Hepatocyte (in vitro differentiated cells): ENCODE measurements around the gene COL13A1. TPM values are rescaled to one million over a fixed set of nuclear protein-coding genes. Genes with fewer than 3 reads are reported as not detected.

Source experiments
- DNase-seq: peaks from one replicate; pipeline ENCODE4 v3.0.0-alpha.2; 2016; ENCODE audit warnings: low spot score
- H2AFZ ChIP-seq: fragments of 200-600 bp; sonication (generic); 2 replicates; pipeline ENCODE4 v1.6.0; 2016; ENCODE audit warnings: antibody characterized with exemption, mild to moderate bottlenecking
- H3K27ac ChIP-seq: fragments of 200-600 bp; sonication (generic); 2 replicates; pipeline ENCODE4 v1.5.1; 2016; ENCODE audit warnings: mild to moderate bottlenecking
- H3K27me3 ChIP-seq: fragments of 200-600 bp; sonication (generic); 2 replicates; pipeline ENCODE4 v1.6.1; 2016
- H3K36me3 ChIP-seq: fragments of 200-600 bp; sonication (generic); replicated peaks from 2 replicates; pipeline ENCODE4 v1.5.1; 2016; ENCODE audit warnings: low read depth; ENCODE audit not compliant: insufficient read depth
- H3K4me1 ChIP-seq: fragments of 200-600 bp; sonication (generic); 2 replicates; pipeline ENCODE4 v1.5.1; 2016; ENCODE audit warnings: mild to moderate bottlenecking, moderate library complexity; ENCODE audit not compliant: insufficient read depth
- H3K4me2 ChIP-seq: fragments of 200-600 bp; sonication (generic); 2 replicates; pipeline ENCODE4 v1.6.0; 2016
- H3K4me3 ChIP-seq: fragments of 200-600 bp; sonication (generic); 2 replicates; pipeline ENCODE4 v1.5.1; 2016; ENCODE audit warnings: mild to moderate bottlenecking
- H3K79me2 ChIP-seq: fragments of 200-600 bp; sonication (generic); 2 replicates; pipeline ENCODE4 v1.6.0; 2017; ENCODE audit warnings: mild to moderate bottlenecking
- H3K9me2 ChIP-seq: fragments of 200-600 bp; sonication (generic); replicated peaks from 2 replicates; pipeline ENCODE4 v1.6.0; 2017; ENCODE audit warnings: mild to moderate bottlenecking; ENCODE audit not compliant: insufficient read depth
- H3K9me3 ChIP-seq: fragments of 200-600 bp; sonication (generic); 2 replicates; pipeline ENCODE4 v1.5.1; 2016; ENCODE audit warnings: low read depth, mild to moderate bottlenecking
- H4K20me1 ChIP-seq: fragments of 200-600 bp; sonication (generic); 2 replicates; pipeline ENCODE4 v1.6.0; 2016; ENCODE audit warnings: mild to moderate bottlenecking; ENCODE audit not compliant: insufficient read depth, poor library complexity, severe bottlenecking
- CTCF ChIP-seq: fragments of 200-600 bp; sonication (generic); IDR thresholded peaks from 2 replicates; pipeline ENCODE4 v1.5.1; 2016; ENCODE audit warnings: antibody characterized with exemption, mild to moderate bottlenecking; ENCODE audit not compliant: poor library complexity
- EZH2 ChIP-seq: fragments of 200-600 bp; sonication (generic); IDR thresholded peaks from 2 replicates; pipeline ENCODE4 v1.6.1; 2016; ENCODE audit warnings: antibody characterized with exemption, mild to moderate bottlenecking, borderline replicate concordance
- EZH2phosphoT487 ChIP-seq: fragments of 200-600 bp; sonication (generic); IDR thresholded peaks from one replicate; pipeline ENCODE4 v1.6.1; 2018; ENCODE audit warnings: antibody characterized with exemption, mild to moderate bottlenecking, low read depth, moderate library complexity; ENCODE audit not compliant: unreplicated experiment, severe bottlenecking
- WGBS: methylation state at CpG from one replicate; pipeline ENCODE4 v1.1.6; 2016; ENCODE audit warnings: low lambda C conversion rate; ENCODE audit errors: missing lambda C conversion rate; 5-methylcytosine and 5-hydroxymethylcytosine counted together
- polyA plus RNA-seq: library from polyadenylated mRNA; unstranded; fragments of >200 nt; fragmentation: Nextera tagmentation; extraction: Ambion mirVana; gene quantifications from 2 replicates; pipeline ENCODE4 v1.2.1, GENCODE V29; 2016
- total RNA-seq: library from RNA; depleted of rRNA; stranded (reverse); fragments of >200 nt; gene quantifications from 2 replicates; pipeline ENCODE4 v1.2.3, GENCODE V29; 2014

The COL13A1 gene
- total and polyA plus RNA-seq, 2 experiments from 2014 or later: 4.5 to 8.5 TPM

GRCh38 chr10:69819716-69820506 lies 18.2 kb downstream of the COL13A1 start:
- Histone ChIP-seq H3K9me3 (no peaks in the 10 kb centered on the region), H3K4me3 (no peak overlapping the region), H3K79me2 (no peaks in the 10 kb centered on the region), H4K20me1 (no peaks in the 10 kb centered on the region), H2AFZ (no peak overlapping the region), H3K9me2 (no peaks in the 10 kb centered on the region), H3K27me3 (no peaks in the 10 kb centered on the region), H3K4me1 (peaks cover 8% of the 10 kb centered on the region), H3K27ac (no peak overlapping the region), H3K4me2 (no peak overlapping the region), H3K36me3 (no peaks in the 10 kb centered on the region)
- TF ChIP-seq EZH2 (no peak), CTCF (no peak), EZH2phosphoT487 (no peak)
- DNase-seq: no peak
- WGBS: 87% methylated on average over 5 of the region's 5 CpGs

GRCh38 chr10:69820817-69821216 lies 19.1 kb downstream of the COL13A1 start:
- no peaks in the 10 kb centered on the region for H4K20me1 ChIP-seq
- H3K9me3 ChIP-seq: no peaks in the 10 kb centered on the region
- H3K27me3 ChIP-seq: no peaks in the 10 kb centered on the region
- H2AFZ ChIP-seq: no peak overlapping the region
- H3K4me1 ChIP-seq: peaks cover 8% of the 10 kb centered on the region
- no peak overlapping the region for H3K4me2 ChIP-seq
- H3K9me2 ChIP-seq: no peaks in the 10 kb centered on the region
- DNase-seq: no peak
- H3K79me2 ChIP-seq: no peaks in the 10 kb centered on the region
- no peak for TF ChIP-seq EZH2
- no peak for TF ChIP-seq CTCF
- TF ChIP-seq EZH2phosphoT487: no peak
- WGBS: 86% methylated on average over 4 of the region's 4 CpGs
- H3K4me3 ChIP-seq: no peak overlapping the region
- no peaks in the 10 kb centered on the region for H3K36me3 ChIP-seq
- H3K27ac ChIP-seq: no peak overlapping the region

- Histone ChIP-seq H3K27ac (no peak overlapping the region), H3K9me3 (no peaks in the 10 kb centered on the region), H3K27me3 (no peaks in the 10 kb centered on the region), H3K79me2 (no peaks in the 10 kb centered on the region), H3K4me1 (no peaks in the 10 kb centered on the region), H3K36me3 (no peaks in the 10 kb centered on the region), H4K20me1 (no peaks in the 10 kb centered on the region), H3K4me2 (no peak overlapping the region), H3K9me2 (no peaks in the 10 kb centered on the region), H2AFZ (no peak overlapping the region), H3K4me3 (no peak overlapping the region)
- WGBS: 98% methylated on average over 6 of the region's 6 CpGs
- no peak for TF ChIP-seq CTCF
- TF ChIP-seq EZH2: no peak
- no peak for TF ChIP-seq EZH2phosphoT487
- DNase-seq: no peak
These were observed 23.9 kb downstream of the COL13A1 start for GRCh38 chr10:69825604-69826003.
